HL-60/S4 treated with retinoic acid at 250 ng/mL for 4 days and 3 days (cell line): ENCODE results near the gene MEI1.
"Not testable (repeated sequence)": the region's sequence is repeated elsewhere in the genome, so short reads cannot be mapped to it uniquely, and the experiment has no call there.

Experiments
- in situ Hi-C: fragments of 300-500 bp; cut with MboI; formaldehyde crosslinking; loops from 2 replicates; pipeline ENCODE4 v1.7.0; 2022; ENCODE audit warnings: low sequenced_read_pairs

Gene MEI1

GRCh38 chr22:41833369-41834004 lies 134.2 kb downstream of the MEI1 start:
- in situ Hi-C loops: no loop called here

- in situ Hi-C loops: no loop called here
These were observed 135.0 kb downstream of the MEI1 start for GRCh38 chr22:41834005-41834944.

GRCh38 chr22:41835462-41835861 lies 136.2 kb downstream of the MEI1 start:
- in situ Hi-C loops: not testable (repeated sequence)

- in situ Hi-C loops: no loop called here
These were observed 137.2 kb downstream of the MEI1 start for GRCh38 chr22:41836551-41836950.

- in situ Hi-C loops: no loop called here
These were observed 139.7 kb downstream of the MEI1 start for GRCh38 chr22:41838842-41839618.

GRCh38 chr22:41840216-41840615 lies 140.9 kb downstream of the MEI1 start:
- in situ Hi-C loops: no loop called here

GRCh38 chr22:41841085-41841712 lies 141.9 kb downstream of the MEI1 start:
- in situ Hi-C loops: no loop called here

GRCh38 chr22:41842996-41843970 lies 144.0 kb downstream of the MEI1 start:
- in situ Hi-C loops: no loop called here

GRCh38 chr22:41844036-41844435 lies 144.7 kb downstream of the MEI1 start:
- in situ Hi-C loops: no loop called here

GRCh38 chr22:41844513-41844912 lies 145.2 kb downstream of the MEI1 start:
- in situ Hi-C loops: no loop called here

- in situ Hi-C loops: no loop called here
These were observed 146.3 kb downstream of the MEI1 start for GRCh38 chr22:41845380-41846267.

GRCh38 chr22:41846268-41846987 lies 147.1 kb downstream of the MEI1 start:
- in situ Hi-C loops: no loop called here

GRCh38 chr22:41847300-41847699 lies 148.0 kb downstream of the MEI1 start:
- in situ Hi-C loops: no loop called here

GRCh38 chr22:41848468-41848867 lies 149.2 kb downstream of the MEI1 start:
- in situ Hi-C loops: no loop called here
